GM18520 (cell line): ENCODE measurements around the gene CCDC91.
A peak's percentile ranks its signal among the peaks of the same experiment; 100 is the strongest.

ENCODE experiments used
- ATAC-seq: cut with Tn5 transposase; IDR thresholded peaks from one replicate; pipeline ENCODE4 v1.9.1; 2021; ENCODE audit not compliant: unreplicated experiment

CCDC91 gene

GRCh38 chr12:28190321-28191050 lies at the start of gene CCDC91:
Gene CCDC91 (plus strand): TSS chr12:28190456. CDS start chr12:28257216, 66,760 bp downstream.
- peak; percentile 76 for ATAC-seq

DNA sequence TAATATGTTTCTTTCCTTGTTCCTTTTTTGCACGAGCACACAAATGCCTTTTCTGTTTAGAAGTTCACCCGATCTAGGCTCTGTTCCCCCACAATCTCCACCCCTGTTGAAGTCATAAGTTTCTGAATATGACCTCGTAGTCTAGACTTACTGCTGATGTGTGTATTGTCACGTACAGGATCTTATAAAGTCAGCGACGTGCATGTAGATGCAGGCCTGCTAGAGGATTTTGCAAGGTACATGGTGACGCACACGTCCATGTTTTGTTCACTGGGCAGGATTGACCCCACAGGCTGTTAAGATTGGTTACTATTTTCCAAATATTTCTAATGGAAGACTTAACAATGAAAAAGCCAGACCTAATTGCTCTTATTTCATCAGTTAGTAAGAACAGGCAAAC lies 46.2 kb upstream of the CCDC91 start:
- ATAC-seq, result no peak

GRCh38 chr12:28144532-28144931 lies 45.7 kb upstream of the CCDC91 start:
- ATAC-seq, result no peak

DNA sequence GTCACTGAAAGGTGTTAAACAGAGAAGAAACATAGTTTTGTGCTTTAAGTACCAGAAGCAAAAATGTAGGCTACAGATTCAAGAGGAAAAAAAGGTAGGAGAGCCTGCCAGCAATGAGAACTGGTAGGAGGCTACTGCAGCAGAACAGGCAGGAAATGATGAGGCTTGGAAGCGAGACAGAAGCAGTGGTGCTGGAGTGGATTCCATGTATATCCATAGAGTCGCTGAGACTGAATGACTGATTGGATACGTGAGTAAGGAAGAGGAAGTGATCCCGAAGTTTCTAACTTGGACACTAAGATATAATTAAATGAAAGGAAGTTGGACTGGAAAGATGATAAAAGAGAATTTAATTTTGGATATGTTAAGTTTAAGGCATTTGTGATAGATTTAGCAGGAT lies 45.0 kb upstream of the CCDC91 start:
- ATAC-seq, result no peak

GRCh38 chr12:28149279-28149678 lies 41.0 kb upstream of the CCDC91 start:
- ATAC-seq, result no peak

DNA sequence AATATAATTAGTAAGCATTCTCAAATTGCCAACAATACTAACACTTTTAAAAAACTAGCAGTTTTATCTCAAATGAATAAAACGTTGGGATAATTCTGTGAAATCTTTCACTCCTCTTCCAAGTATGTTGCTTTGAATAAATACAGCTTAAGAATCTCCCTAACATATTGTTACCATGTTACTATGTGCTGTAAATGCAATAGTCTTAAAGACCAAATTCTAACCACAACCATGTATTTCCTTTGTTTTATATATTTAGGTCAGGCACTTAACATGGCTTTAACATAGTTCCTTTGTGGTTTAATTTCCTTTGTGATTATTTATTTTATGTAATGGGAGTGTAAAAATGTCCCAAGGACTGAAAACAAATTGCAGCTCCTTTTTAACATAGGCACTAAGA lies 33.9 kb upstream of the CCDC91 start:
- ATAC-seq, result no peak

GRCh38 chr12:28156804-28157203 lies 33.5 kb upstream of the CCDC91 start:
- ATAC-seq, result no peak

DNA sequence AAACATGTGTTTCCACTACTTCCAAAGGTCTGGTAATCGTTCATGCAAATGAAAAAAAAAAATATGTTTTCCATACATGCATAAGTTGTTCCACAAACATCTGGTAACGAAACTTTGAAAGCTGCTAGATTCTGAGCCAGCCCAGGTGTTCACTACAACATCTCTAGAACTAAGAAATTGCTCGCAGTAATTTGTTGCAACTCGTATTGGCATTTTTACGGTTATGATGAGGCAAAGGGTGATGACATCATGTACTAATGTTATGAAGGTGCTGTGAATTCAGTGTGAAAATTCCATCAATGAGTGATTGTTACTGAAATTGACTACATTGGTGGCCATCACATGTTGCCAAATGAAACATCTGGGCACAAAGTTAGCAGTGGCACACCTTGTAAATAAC lies 31.9 kb upstream of the CCDC91 start:
- no peak for ATAC-seq

DNA sequence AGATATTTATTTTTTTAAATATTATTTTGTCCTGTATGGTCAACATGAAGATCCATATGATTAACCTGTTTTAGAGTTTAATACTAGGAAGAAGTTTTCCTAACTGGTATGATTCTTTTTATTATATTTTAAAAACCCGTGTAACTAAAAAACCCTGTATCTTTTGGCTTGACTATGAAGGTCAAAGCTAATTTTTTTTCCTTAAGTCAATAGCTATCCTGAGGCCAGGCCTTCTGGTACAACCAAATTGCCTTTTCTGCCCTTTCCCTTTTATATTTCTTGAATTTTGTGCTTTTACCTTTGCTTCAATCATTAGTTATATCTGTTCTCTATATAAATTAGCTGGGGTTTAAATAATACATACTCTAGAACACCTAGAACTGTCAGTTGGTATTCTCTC lies 30.6 kb upstream of the CCDC91 start:
- no peak for ATAC-seq

GRCh38 chr12:28161697-28162096 lies 28.6 kb upstream of the CCDC91 start:
- no peak for ATAC-seq

- no peak for ATAC-seq
Measured at GRCh38 chr12:28162697-28163096, 27.6 kb upstream of the CCDC91 start.

GRCh38 chr12:28164644-28165275 lies 25.5 kb upstream of the CCDC91 start:
- ATAC-seq, result no peak

DNA sequence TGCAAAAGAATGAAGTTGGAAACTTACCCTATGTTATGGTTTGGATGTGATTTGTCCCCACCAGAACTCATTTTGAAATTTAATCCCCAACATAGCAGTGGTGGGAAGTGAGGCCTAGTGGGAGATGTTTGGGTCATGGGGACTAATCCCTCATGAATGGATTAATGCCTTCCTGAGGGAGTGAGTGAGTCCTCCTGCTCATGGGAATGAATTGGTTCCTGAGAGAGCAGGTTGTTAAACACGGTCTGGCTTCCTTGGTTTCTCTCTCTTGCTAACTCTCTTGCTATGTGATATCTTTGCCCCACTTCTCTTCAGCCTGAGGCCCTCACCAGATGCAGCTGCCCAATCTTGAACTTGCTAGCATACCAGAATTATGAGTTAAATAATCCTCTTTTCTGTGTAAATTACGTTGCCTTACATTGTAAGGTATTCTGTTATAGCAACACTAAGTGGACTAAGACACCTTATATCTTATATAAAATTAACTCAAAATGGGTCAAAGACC lies 22.2 kb upstream of the CCDC91 start:
- no peak for ATAC-seq

DNA sequence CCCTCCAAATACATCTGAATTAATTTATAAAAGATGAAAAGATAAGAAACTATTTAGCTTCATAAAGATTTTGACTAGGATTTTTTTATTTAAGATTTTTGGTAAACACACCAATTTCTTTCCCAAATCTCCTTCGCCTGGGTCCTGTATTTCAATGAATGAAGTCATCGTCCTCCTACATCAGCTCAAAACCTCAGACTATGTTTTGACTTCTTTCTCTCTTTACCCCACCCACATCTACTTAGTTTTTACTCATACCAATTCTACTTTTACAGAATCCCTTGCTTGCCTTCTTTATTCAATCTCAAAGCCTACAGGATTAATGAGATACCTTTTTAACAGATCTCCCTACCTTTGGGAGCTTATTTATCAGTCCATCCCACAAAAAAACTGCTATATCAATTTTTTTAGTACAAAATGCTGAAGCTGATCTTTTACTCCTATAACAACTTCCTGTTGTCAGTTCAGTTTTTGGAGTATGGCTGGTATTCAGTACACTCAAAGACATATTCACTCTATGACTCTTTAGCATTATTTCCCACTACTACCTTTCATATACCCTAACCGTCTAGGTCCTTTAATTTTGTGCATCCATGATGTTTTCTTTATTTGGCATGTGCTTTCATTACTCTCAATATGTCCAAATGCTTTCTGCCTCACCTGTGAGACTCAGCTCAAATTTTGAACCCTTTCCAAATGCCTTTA lies 18.7 kb upstream of the CCDC91 start:
- ATAC-seq, result no peak

DNA sequence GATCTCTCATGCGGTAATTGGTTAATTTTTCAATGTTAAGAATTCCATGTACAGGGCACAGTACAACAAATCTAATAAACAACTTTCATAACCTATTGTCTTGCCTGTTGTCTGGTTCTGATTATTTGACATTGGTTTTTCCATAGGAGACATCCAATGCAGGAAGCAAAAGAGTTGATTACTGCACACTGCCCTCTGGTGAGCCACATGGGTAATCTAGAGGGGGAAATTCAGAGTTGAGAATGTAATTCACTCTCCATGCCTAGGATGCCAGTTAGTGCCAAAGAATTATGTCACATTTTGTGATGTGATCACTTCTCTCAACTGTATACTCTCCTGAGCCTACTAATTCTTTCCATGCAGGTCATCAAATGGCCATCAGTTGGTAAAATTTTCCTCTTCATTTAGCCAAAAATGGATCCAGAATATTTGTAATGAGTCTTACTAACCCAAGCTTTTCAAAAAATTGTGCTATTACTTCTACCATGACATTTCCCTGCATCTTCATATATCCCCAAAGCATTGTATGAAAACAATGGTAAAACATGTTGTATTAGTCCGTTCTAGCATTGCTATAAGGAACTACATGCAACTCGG lies 17.7 kb upstream of the CCDC91 start:
- ATAC-seq, result no peak

DNA sequence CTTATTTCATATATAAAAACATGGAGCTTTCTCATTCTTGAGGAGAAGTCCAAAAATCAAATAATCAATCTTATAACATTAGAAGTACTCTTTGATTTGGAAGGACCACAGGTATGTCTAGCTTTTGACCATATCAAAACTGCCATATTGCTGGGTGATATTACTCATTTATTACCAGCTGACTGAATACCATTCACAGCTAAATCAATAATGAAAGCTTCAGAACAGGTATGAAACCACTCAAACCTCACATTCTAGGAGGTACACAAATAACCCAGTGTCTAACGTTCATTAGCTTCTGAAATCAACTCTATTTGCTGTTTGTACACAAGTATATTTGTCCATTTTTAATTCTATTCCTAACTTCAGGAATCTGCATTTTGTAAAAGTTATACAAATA lies 16.8 kb upstream of the CCDC91 start:
- no peak for ATAC-seq

DNA sequence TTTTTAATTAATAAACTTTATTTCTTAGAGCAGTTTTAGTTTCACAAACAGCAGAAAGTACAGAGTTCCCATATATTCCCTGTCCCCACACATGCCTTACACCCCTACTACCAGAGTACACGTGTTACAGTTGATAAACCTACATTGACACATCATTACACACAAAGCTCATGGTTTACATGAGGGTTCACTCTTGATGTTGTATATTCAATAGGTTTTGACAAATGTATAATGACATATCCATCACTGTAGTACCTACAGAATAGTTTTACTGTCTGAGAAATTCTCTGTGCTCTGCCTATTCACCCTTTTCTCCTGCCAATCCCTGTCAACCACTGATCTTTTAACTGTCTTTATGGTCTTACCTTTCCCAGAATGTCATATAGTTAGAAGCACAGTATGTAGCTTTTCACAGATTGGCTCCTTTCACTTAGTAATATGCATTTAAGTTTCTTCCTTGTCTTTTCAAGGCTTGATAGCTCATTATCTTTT lies 15.1 kb upstream of the CCDC91 start:
- ATAC-seq, result no peak

GRCh38 chr12:28176295-28176694 lies 14.0 kb upstream of the CCDC91 start:
- ATAC-seq, result no peak

- ATAC-seq, result no peak
Measured at GRCh38 chr12:28177461-28177860, 12.8 kb upstream of the CCDC91 start.

DNA sequence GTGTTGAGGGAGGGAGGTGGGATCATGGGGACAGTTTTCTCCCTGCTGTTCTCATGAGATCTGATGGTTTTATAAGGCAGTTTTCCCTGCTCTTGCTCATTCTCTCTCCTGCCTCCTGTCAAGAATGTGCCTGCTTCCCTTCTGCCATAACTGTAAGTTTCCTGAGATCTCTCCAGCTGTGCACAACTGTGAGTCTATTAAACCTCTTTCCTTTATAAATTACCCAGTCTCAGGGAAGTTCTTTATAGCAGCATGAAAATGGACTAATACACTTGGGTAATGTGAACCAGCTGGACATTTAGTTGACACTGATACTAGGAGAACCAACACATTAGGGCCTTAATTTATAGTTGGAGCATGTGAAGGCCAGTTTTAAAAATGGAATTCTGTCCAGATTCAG lies 12.4 kb upstream of the CCDC91 start:
- no peak for ATAC-seq

GRCh38 chr12:28178775-28179174 lies 11.5 kb upstream of the CCDC91 start:
- no peak for ATAC-seq
